NCI-H1105 (cell line): ENCODE data around the gene COA8.
A peak's percentile ranks its signal among the peaks of the same experiment; 100 is the strongest.

Experiments
- DNase-seq: peaks from one replicate; lab custom pipeline; 2025; lab: John Stamatoyannopoulos, UW

COA8 gene, protein sequence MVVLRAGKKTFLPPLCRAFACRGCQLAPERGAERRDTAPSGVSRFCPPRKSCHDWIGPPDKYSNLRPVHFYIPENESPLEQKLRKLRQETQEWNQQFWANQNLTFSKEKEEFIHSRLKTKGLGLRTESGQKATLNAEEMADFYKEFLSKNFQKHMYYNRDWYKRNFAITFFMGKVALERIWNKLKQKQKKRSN

DNA sequence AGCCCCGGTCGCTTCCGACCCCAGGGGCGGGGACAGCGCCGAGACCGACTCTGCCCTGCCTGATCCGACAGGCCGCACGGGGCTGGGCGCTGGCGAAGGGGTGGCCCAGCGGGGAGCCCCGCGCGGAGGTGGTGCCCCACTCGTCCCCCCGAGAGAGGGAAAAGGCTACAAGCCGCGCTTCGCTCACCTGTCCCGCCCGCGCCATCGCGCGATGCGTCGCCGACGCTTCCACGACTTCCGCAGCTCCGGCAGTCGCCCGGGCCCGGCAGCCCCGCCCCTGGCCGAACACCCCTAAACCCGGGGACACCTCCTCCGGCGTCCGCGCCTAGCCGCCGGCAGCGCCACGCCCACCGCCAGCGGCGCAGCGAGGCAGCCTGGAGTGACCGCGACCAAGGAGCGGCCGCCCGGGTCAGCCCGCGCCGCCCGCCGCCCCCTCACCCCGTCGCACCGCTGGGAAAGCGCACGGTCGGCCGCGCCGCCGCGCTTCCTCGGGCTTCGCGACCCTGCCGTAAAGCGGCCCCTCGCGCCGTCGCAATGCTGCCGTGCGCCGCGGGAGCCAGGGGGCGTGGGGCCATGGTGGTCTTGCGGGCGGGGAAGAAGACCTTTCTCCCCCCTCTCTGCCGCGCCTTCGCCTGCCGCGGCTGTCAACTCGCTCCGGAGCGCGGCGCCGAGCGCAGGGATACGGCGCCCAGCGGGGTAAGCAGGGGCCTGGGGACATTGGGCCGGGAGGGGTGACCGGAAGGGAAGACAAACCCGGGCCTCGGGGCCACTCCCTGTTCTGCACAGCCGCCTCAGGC, at the start of gene COA8, which contains the start of gene BAG5:
Gene COA8 (plus strand): TSS at position 532 of the 797 bp plus-strand sequence. CDS start 42 bp downstream, at position 574.
Gene BAG5 (minus strand): TSS at position 229 of the 797 bp plus-strand sequence. CDS start 1,493 bp downstream, outside the sequence.
- peak; percentile 95 for DNase-seq

DNA sequence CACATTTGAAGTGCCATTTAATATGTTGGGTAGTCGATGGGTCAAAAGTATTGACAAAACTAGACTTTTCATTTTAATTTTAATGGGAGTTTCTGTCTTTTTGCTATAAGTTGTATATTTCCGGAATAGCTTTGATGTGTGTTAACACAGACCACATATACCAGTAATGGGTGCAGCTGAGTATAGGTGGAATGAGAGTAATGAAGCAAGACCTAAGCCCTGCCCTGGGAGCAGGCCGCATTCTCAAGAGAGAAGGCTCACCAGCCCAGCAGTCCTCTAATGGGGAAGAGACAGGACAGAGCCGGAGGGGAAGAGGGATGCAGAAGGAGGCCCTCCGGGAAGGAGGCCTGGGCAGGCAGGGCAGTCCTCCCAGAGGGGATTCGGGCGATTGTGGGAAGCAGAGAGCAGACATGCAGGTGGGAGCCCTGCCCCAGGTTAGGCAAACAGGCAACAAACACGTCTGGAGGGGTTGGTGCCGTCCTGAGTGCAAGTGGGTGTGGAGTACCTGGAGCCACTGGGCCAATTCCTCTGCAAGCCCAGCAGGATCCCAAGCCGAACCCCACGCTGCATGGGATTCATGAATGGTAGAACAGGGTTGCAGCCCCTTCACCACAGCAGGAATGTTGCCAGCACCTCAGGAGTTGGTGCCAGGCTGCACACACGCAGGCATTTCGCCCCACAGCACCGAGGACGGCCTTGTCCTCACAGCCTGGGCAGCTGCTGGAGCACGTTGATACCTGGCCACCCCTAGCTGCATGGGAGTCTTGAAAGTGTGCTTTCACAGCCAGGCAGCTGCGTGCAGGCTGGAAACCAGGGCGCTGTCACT, 48.0 kb upstream of the COA8 start:
- no peak for DNase-seq

- DNase-seq = no peak
Observed at GRCh38 chr14:103516426-103517173, 46.2 kb upstream of the COA8 start.

DNA sequence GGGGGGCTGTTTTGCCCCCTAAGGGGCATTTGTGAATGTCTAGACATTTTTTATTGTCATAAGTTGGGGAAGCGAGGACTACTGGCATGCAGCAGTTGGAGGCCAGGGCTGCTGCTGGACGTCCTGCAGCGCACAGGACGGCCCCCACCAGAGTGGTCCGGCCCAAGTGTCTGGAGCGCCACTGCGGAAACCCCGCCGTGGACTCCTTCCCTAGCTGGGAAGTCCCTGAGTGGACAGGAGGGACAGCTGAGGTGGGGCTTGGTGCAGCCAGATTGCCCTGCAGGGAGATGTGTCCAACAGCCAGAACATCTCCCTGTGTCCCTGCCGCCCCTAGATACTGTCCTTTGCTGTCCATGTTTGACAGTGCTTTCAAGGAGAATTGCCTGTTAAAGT, 45.6 kb upstream of the COA8 start:
- no peak for DNase-seq

GRCh38 chr14:103517721-103518421, 44.9 kb upstream of the COA8 start:
- no peak for DNase-seq

DNA sequence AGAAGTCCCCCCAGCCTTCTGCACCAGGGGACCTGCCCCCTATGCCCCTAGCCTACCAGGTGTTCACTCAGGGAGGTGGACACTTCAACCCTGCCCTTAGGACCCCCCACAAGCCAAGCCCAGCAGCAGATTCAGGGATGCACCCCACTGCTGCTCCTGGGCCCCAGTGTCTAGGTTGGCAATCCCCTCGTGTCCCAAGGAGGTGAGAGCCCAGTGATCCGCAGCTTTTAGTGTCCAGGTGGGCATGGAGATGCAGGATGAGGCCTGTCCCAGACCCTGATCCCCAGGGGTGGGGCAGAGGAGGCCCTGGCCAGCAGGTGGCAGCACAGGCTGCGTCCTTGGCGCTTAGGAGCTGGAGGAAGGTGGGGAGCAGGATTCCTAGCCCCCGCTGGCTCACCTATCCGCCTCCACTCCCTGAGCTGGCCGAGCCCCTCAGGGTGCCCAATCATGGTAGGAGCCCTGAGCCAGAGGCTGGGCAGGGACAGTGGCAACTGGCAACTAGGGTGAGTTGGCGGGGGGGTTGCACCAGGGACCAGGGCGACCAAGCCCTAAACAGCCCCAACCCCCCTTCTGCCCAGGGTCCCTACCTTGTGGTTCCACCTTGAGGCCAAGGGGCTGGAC, 44.2 kb upstream of the COA8 start:
- DNase-seq = peak; percentile 30

- DNase-seq = no peak
Observed at GRCh38 chr14:103519043-103519836, 43.5 kb upstream of the COA8 start.

DNA sequence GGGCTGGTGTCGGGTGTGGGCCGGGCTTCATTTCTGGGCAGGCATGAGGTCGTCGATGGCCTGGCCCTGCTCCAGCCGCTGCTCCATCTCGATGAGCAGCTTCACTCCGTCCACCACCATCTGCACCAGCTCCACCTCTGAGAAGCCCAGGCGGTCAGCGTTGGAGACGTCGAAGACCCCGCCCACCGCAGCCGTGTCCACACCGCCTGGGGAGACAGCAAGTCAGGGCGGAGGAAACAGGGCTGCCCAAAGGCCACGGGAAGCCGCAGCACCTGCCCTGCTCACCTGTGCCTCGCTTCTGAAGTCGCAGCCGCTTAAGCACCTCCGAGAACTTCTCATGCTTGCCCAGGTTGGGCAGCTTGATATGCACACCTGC, 42.9 kb upstream of the COA8 start:
- DNase-seq = no peak

GRCh38 chr14:103520269-103520656, 42.5 kb upstream of the COA8 start:
- DNase-seq = no peak

DNA sequence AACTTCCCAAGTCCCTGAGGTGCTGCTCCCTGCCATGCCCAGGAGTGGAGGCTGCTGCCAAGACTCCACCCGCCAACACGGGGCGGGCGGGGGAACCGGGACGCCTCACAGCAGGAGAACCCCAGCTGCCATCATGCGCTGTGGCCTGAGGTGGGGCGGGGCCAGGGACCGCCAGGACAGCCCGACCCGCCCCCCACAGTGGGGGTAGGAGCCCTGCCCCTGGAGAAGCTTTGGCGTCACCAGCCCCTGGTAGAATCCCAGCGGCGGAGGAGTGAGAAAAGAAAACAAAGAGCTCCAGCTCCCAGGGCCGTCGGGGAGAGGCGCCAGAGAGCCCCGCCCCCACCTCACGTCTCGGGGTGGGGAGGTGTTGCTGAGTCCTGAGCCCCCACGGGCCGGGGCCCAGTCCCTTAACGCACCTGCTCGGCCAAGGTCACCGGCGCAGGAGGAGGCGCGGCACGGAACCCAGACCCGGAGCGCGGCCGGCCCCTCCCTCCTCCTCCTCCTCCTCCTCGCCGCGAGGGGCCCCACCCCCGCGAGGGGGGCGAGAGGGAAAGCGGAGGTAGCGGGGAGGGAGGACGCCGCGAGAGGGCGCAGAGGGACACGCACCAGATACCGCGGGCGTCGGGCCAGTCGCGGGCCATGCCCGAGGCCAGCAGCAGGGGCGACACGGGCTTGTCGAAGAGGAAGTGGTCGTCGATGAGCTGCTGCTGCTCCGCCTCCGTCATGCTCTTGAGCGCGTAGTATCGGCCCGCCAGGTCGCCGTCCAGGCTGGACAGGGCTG, 41.9 kb upstream of the COA8 start:
- DNase-seq = peak; percentile 83

- no peak for DNase-seq
Observed at GRCh38 chr14:103521438-103521950, 41.3 kb upstream of the COA8 start.

DNA sequence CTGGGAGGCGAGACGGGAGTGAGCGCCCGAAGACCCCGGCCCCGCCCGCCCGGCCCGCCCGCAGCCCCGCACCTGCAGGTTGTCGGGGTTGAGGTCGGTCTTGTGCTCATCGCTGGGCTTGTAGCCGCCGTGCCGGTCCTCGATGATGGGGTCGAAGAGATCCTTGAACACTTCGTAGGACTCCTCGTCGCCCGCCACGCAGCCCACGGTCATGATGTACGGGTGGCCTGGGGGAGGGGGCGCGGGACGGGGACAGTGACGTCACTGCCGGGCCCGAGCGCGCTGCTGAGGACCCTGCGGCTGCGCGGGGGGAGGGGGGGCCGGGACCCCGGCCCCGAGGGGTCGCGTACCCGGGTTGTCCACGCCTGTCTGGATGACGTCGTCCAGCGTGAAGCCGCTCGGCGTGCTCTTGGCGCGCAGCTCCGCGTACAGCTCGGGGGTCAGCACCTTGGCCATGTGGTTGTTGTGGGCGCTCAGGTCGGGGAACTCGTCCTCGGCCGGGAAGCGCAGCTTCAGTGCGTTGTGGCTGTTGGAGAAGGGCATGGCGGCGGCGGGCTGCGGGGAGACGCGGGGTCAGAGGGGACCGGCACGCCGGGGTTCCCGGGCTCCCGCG, 40.7 kb upstream of the COA8 start:
- DNase-seq = peak; percentile 42

DNA sequence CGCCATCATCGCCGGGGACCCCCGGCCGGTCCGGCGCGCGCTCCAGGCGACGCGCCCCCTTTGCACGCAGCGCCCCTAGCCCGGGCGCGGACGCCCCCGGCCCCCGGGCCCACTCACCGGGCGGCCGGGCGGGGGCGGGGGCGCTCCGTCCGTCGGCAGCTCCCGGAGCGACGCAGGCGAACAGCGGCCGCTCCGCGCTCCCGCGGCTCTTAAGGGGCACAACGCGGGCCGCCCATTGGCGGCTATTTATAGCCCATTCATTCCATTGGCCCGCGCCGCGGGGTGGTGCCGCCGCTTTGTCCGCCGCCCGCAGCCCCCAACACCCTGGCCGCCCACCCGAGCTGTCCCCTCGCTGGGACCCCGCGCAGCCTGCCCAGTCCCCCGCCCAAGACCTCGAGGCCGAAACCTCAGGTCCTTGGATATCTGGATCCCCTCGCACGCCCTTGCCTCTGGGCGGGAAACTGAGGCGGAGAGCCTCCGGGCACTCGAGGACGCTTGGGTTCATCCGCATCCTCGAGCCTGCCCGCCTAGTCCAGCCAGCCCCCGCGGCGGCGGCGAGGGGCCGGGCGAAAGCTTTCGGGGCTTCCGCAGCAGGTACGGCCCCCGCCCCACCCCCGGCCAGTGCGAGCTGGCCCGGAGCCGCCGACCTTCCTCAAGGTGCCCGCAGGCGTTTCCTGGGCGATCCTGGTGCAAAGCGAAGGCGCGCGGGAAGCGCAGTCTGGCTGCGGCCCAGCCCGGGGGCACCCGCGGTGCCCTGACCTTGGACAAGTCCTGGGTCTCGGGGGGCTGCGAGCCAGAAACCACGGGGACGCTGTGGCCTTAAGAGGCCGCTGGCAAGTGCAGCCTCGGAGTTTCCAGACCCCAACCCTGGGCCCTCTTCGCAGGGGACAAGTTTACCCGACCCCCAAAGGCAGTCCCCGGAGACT, 39.8 kb upstream of the COA8 start, which contains the start of gene CKB:
Gene CKB (minus strand): TSS at position 182 of the 926 bp plus-strand sequence. CDS start 337 bp downstream, outside the sequence.
- DNase-seq = peak; percentile 88

DNA sequence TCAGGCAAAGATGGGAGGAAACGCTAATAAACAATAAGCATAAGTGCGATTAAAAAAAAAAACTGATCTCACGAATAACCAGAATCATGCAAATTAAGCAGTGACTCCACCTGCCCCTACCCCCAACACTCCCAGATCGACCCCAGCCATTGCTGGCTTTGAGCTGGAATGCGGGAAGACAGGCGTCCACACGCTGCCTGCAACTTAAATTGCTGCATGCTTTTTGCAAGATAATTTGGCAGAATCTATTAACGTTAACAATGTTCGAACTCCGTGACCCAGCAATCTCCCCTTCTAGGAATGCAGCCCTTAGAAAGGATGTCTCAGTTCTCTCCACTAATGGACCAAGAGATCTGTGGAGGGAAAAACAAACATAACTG, 39.2 kb upstream of the COA8 start:
- DNase-seq = no peak

DNA sequence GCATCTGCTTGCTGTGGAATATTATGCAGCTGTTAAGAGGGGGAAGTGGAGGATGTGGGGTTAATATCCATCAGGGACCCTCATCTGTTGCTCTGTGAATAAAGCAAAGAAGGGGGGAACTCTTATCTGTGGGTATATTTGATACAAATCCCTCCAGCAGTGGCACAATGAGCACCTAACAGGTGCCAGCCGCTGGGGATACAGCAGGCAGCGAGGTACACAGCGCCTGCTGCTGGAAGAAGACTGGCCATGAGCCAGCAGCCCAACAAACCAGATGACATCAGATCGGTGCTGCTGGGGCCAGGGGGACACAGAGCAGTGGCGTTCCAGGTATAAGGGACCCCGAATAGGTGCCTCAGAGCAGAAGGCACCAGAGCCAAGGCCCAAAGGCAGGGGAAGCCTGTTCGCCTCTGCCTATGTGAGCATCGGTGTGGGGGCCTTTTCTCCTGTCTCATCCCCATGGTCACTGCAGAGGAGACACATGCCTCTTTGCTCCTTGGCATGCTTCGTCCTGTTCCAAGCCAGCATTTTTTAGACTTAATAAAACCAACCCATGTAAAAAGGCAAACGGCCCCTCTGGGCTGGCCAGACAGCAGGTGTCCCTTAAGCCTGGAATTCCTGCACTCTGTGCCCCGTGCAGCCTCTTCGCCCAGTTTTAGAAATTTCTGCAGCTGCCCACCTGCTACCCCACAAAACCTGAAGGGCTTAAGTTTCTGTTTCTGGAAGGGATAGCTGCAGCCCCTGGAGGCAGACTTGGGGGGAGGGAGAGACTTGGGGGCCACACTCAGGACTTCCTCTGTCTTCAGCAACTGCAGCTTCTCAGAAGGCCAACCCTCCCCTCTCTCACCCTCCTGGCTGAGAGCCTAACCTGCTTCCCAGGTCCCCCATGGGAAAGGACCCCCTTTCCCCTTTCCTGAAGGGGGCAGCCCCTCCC, 38.5 kb upstream of the COA8 start:
- DNase-seq = no peak
